ENCODE data around the gene ACAD11. TPM values are rescaled to one million over a fixed set of nuclear protein-coding genes. Genes with fewer than 3 reads are reported as not detected.

The ACAD11 gene
- total RNA-seq = 10 to 100 TPM; 11.2 to 11.4 TPM

- intact Hi-C loops (cut with micrococcal nuclease) = loop anchor here (1.0 to 10.0 kb wide), 9 partner anchors 63 to 1828 kb away; partner anchors contain the start of genes ANAPC13, CDV3, CEP63 and DNAJC13
- Mint-ChIP-seq H3K4me3 (peak within 1 kb of the TSS; percentile 95), H3K4me1 (ENCODE audit: low read depth) (peaks cover 44% of the 10 kb centered on the region), H3K27me3 (ENCODE audit: low read depth) (no peaks in the 10 kb centered on the region), H3K27ac (peak within 1 kb of the TSS; percentile 94), H3K9me3 (no peaks in the 10 kb centered on the region), H3K36me3 (ENCODE audit: low read depth) (peaks cover 6% of the 10 kb centered on the region)
- DNase-seq = peak; percentile 64
- CTCF ChIA-PET = no interaction called here
These were observed at the start of gene ACAD11 for GRCh38 chr3:132659365-132660051. Gene ACAD11 (minus strand): TSS chr3:132659809. CDS start chr3:132659751, 58 bp downstream.

GRCh38 chr3:132703733-132704132, 44.1 kb upstream of the ACAD11 start:
- Mint-ChIP-seq H3K4me3 (no peak overlapping the region), H3K9me3 (no peaks in the 10 kb centered on the region), H3K4me1 (ENCODE audit: low read depth) (peaks cover under 1% of the 10 kb centered on the region), H3K27ac (no peak overlapping the region), H3K36me3 (ENCODE audit: low read depth) (peaks cover 31% of the 10 kb centered on the region), H3K27me3 (ENCODE audit: low read depth) (no peaks in the 10 kb centered on the region)
- intact Hi-C loops (cut with micrococcal nuclease) = no loop called here
- no peak for DNase-seq
- CTCF ChIA-PET = no interaction called here

- no peaks in the 10 kb centered on the region for H3K9me3 Mint-ChIP-seq
- H3K4me1 Mint-ChIP-seq (ENCODE audit: low read depth) = peaks cover 3% of the 10 kb centered on the region
- DNase-seq = no peak
- CTCF ChIA-PET = no interaction called here
- H3K36me3 Mint-ChIP-seq (ENCODE audit: low read depth) = peaks cover 11% of the 10 kb centered on the region
- H3K4me3 Mint-ChIP-seq = no peak overlapping the region
- no peaks in the 10 kb centered on the region for H3K27me3 Mint-ChIP-seq (ENCODE audit: low read depth)
- H3K27ac Mint-ChIP-seq = no peak overlapping the region
- intact Hi-C loops (cut with micrococcal nuclease) = no loop called here
These were observed 35.8 kb upstream of the ACAD11 start for GRCh38 chr3:132695422-132695821.

GRCh38 chr3:132694991-132695390, 35.4 kb upstream of the ACAD11 start:
- intact Hi-C loops (cut with micrococcal nuclease) = no loop called here
- Mint-ChIP-seq H3K4me1 (ENCODE audit: low read depth) (peaks cover 3% of the 10 kb centered on the region), H3K36me3 (ENCODE audit: low read depth) (peaks cover 11% of the 10 kb centered on the region), H3K9me3 (no peaks in the 10 kb centered on the region), H3K4me3 (no peak overlapping the region), H3K27me3 (ENCODE audit: low read depth) (no peaks in the 10 kb centered on the region), H3K27ac (no peak overlapping the region)
- CTCF ChIA-PET = no interaction called here
- no peak for DNase-seq

GRCh38 chr3:132690040-132690439, 30.4 kb upstream of the ACAD11 start:
- H3K36me3 Mint-ChIP-seq (ENCODE audit: low read depth) = peaks cover 9% of the 10 kb centered on the region
- no peak overlapping the region for H3K27ac Mint-ChIP-seq
- no peaks in the 10 kb centered on the region for H3K9me3 Mint-ChIP-seq

GRCh38 chr3:132682201-132682600, 22.6 kb upstream of the ACAD11 start:
- H3K4me3 Mint-ChIP-seq = no peak overlapping the region
- H3K9me3 Mint-ChIP-seq = no peaks in the 10 kb centered on the region
- H3K36me3 Mint-ChIP-seq (ENCODE audit: low read depth) = peaks cover 14% of the 10 kb centered on the region
- no peaks in the 10 kb centered on the region for H3K27me3 Mint-ChIP-seq (ENCODE audit: low read depth)
- intact Hi-C loops (cut with micrococcal nuclease) = no loop called here
- no peaks in the 10 kb centered on the region for H3K4me1 Mint-ChIP-seq (ENCODE audit: low read depth)
- no peak for DNase-seq
- CTCF ChIA-PET = interaction anchor here (0.5 kb wide), 1 partner anchor 504 kb away, joined by 3 read pairs; no protein-coding TSS in a partner anchor
- H3K27ac Mint-ChIP-seq = no peak overlapping the region

More at GRCh38 chr3:132690040-132690439, 30.4 kb upstream of the ACAD11 start:
- Mint-ChIP-seq H3K4me3 (no peak overlapping the region), H3K4me1 (ENCODE audit: low read depth) (no peaks in the 10 kb centered on the region), H3K27me3 (ENCODE audit: low read depth) (no peaks in the 10 kb centered on the region)
- intact Hi-C loops (cut with micrococcal nuclease) = no loop called here
- no peak for DNase-seq
- CTCF ChIA-PET = interaction anchor here (0.5 to 1.6 kb wide), 2 partner anchors 20 to 1275 kb away, joined by 3 read pairs; no protein-coding TSS in a partner anchor

GRCh38 chr3:132681421-132681820, 21.8 kb upstream of the ACAD11 start:
- Mint-ChIP-seq H3K4me1 (ENCODE audit: low read depth) (no peaks in the 10 kb centered on the region), H3K27me3 (ENCODE audit: low read depth) (no peaks in the 10 kb centered on the region), H3K27ac (no peak overlapping the region), H3K9me3 (no peaks in the 10 kb centered on the region), H3K36me3 (ENCODE audit: low read depth) (peaks cover 12% of the 10 kb centered on the region), H3K4me3 (no peak overlapping the region)
- no peak for DNase-seq
- intact Hi-C loops (cut with micrococcal nuclease) = no loop called here
- CTCF ChIA-PET = interaction anchor here (0.5 kb wide), 1 partner anchor 505 kb away, joined by 3 read pairs; no protein-coding TSS in a partner anchor

- Mint-ChIP-seq H3K4me3 (no peak overlapping the region), H3K27me3 (ENCODE audit: low read depth) (no peaks in the 10 kb centered on the region), H3K4me1 (ENCODE audit: low read depth) (peaks cover 4% of the 10 kb centered on the region), H3K27ac (no peak overlapping the region), H3K9me3 (no peaks in the 10 kb centered on the region), H3K36me3 (ENCODE audit: low read depth) (peaks cover 14% of the 10 kb centered on the region)
- intact Hi-C loops (cut with micrococcal nuclease) = no loop called here
- DNase-seq = no peak
- CTCF ChIA-PET = interaction anchor here (1.3 kb wide), 1 partner anchor 33 kb away, joined by 3 read pairs; no protein-coding TSS in a partner anchor
These were observed 20.3 kb upstream of the ACAD11 start for GRCh38 chr3:132679911-132680310.

GRCh38 chr3:132675408-132675807, 15.8 kb upstream of the ACAD11 start:
- no peaks in the 10 kb centered on the region for H3K9me3 Mint-ChIP-seq
- H3K27me3 Mint-ChIP-seq (ENCODE audit: low read depth) = no peaks in the 10 kb centered on the region
- H3K27ac Mint-ChIP-seq = no peak overlapping the region
- peaks cover 8% of the 10 kb centered on the region for H3K36me3 Mint-ChIP-seq (ENCODE audit: low read depth)
- CTCF ChIA-PET = interaction anchor here (0.7 kb wide), 1 partner anchor 48 kb away, joined by 3 read pairs; no protein-coding TSS in a partner anchor
- H3K4me1 Mint-ChIP-seq (ENCODE audit: low read depth) = peaks cover 4% of the 10 kb centered on the region
- DNase-seq = no peak
- intact Hi-C loops (cut with micrococcal nuclease) = no loop called here
- no peak overlapping the region for H3K4me3 Mint-ChIP-seq

- Mint-ChIP-seq H3K9me3 (no peaks in the 10 kb centered on the region), H3K27ac (no peak overlapping the region), H3K4me3 (no peak overlapping the region), H3K27me3 (ENCODE audit: low read depth) (no peaks in the 10 kb centered on the region), H3K36me3 (ENCODE audit: low read depth) (peaks cover 5% of the 10 kb centered on the region), H3K4me1 (ENCODE audit: low read depth) (peaks cover 16% of the 10 kb centered on the region)
- CTCF ChIA-PET = interaction anchor here (1.0 kb wide), 1 partner anchor 22 kb away, joined by 3 read pairs; no protein-coding TSS in a partner anchor
- no peak for DNase-seq
- intact Hi-C loops (cut with micrococcal nuclease) = no loop called here
These were observed 9.7 kb upstream of the ACAD11 start for GRCh38 chr3:132669256-132669777.

- CTCF ChIA-PET = no interaction called here
- H3K27ac Mint-ChIP-seq = no peak overlapping the region
- intact Hi-C loops (cut with micrococcal nuclease) = no loop called here
- DNase-seq = no peak
- H3K9me3 Mint-ChIP-seq = no peaks in the 10 kb centered on the region
- no peak overlapping the region for H3K4me3 Mint-ChIP-seq
- peaks cover 35% of the 10 kb centered on the region for H3K4me1 Mint-ChIP-seq (ENCODE audit: low read depth)
- H3K27me3 Mint-ChIP-seq (ENCODE audit: low read depth) = no peaks in the 10 kb centered on the region
- H3K36me3 Mint-ChIP-seq (ENCODE audit: low read depth) = peaks cover 10% of the 10 kb centered on the region
These were observed 5.7 kb upstream of the ACAD11 start for GRCh38 chr3:132665230-132665745.

GRCh38 chr3:132662212-132662611, 2.6 kb upstream of the ACAD11 start:
- intact Hi-C loops (cut with micrococcal nuclease) = loop anchor here (5.0 kb wide), 2 partner anchors 1160 to 1825 kb away; partner anchors contain the start of genes ANAPC13, CEP63 and MRPL3
- DNase-seq = no peak
- Mint-ChIP-seq H3K36me3 (ENCODE audit: low read depth) (peaks cover 12% of the 10 kb centered on the region), H3K27me3 (ENCODE audit: low read depth) (no peaks in the 10 kb centered on the region), H3K4me3 (no peak overlapping the region), H3K27ac (no peak overlapping the region), H3K4me1 (ENCODE audit: low read depth) (peaks cover 42% of the 10 kb centered on the region), H3K9me3 (no peaks in the 10 kb centered on the region)
- CTCF ChIA-PET = interaction anchor here (1.3 kb wide), 1 partner anchor 126 kb away, joined by 4 read pairs; no protein-coding TSS in a partner anchor

Data from activated naive CD4-positive, alpha-beta T cell treated with anti-CD3 and anti-CD28 coated beads for 36 hours (primary cell).